HG03097 (cell line): ENCODE results near the gene PPP4R1.
A peak's percentile ranks its signal among the peaks of the same experiment; 100 is the strongest.
"Not testable (repeated sequence)": the region's sequence is repeated elsewhere in the genome, so short reads cannot be mapped to it uniquely, and the experiment has no call there.

Experiments
- ATAC-seq: cut with Tn5 transposase; IDR thresholded peaks from one replicate; pipeline ENCODE4 v1.9.1; 2021; ENCODE audit not compliant: unreplicated experiment, low FRiP score

Gene PPP4R1, protein sequence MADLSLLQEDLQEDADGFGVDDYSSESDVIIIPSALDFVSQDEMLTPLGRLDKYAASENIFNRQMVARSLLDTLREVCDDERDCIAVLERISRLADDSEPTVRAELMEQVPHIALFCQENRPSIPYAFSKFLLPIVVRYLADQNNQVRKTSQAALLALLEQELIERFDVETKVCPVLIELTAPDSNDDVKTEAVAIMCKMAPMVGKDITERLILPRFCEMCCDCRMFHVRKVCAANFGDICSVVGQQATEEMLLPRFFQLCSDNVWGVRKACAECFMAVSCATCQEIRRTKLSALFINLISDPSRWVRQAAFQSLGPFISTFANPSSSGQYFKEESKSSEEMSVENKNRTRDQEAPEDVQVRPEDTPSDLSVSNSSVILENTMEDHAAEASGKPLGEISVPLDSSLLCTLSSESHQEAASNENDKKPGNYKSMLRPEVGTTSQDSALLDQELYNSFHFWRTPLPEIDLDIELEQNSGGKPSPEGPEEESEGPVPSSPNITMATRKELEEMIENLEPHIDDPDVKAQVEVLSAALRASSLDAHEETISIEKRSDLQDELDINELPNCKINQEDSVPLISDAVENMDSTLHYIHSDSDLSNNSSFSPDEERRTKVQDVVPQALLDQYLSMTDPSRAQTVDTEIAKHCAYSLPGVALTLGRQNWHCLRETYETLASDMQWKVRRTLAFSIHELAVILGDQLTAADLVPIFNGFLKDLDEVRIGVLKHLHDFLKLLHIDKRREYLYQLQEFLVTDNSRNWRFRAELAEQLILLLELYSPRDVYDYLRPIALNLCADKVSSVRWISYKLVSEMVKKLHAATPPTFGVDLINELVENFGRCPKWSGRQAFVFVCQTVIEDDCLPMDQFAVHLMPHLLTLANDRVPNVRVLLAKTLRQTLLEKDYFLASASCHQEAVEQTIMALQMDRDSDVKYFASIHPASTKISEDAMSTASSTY

DNA sequence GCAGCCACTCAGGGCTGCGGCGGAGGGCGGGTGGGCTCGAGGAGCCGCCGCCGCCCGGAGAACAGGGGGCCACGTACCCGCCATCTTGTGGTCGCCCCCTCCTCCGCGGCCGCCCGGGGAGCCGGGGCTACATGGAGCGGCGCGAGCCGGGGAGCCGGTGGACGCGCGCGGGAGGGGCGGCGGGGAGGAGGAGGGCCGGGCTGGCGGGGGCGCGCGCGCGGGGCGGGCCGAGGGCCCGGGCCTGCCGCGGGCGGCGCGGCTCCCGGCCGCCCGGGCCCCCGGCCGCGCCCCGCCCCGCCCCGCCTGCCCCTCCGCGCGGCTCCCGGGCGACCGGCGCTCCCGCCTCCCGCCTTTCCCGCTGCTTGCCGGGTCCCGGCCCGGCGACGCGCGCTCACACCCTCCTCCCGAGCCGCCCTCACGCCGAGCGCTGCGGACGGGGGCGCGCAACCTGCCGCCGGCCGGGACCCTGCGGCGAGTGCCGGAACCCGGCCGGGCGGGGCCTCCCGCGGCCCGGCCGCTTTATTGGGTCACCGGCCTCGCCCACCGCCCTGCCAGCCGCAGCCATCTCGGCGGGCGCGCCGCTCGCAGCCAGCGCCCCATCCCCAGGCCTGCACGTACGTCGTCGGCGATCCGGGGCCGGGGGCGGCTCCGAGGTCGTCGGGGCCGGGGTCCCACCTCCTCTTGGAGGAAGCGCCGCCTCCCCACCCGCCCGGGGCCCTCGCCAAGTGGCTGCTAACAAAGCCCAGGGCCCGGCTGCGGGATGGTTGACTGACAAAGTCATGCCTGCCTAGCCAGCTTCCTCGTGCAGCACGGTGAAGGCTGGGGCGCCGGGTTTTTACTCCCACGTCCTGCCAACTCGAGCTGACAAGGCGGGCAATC lies at the start of gene PPP4R1:
PPP4R1 (minus strand) TSS at position 159 of the 879 bp plus-strand sequence; CDS start at position 84, 75 bp downstream.
- ATAC-seq: peak; percentile 59

- no peak for ATAC-seq
These were observed 49.0 kb upstream of the PPP4R1 start for GRCh38 chr18:9663377-9663776.

DNA sequence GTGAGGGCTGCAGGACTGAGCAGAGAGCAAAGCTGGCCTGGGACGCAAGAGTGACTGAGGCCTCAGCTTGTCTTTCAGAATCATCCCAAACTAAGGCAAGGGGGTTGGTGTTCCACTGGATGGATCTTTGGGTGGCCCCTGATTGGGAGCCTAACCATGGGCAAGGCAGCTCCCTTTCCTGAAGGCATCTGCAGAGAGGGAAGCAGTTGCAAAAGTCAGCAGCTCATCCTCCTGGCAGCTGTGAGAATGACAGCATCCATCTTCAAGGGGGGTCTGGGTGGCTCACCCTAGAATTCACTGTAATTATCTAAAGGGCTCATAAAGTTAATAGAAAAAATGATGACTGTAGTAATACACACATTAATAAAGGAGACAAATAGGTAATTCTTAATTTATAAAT lies 47.2 kb upstream of the PPP4R1 start:
- ATAC-seq: no peak

DNA sequence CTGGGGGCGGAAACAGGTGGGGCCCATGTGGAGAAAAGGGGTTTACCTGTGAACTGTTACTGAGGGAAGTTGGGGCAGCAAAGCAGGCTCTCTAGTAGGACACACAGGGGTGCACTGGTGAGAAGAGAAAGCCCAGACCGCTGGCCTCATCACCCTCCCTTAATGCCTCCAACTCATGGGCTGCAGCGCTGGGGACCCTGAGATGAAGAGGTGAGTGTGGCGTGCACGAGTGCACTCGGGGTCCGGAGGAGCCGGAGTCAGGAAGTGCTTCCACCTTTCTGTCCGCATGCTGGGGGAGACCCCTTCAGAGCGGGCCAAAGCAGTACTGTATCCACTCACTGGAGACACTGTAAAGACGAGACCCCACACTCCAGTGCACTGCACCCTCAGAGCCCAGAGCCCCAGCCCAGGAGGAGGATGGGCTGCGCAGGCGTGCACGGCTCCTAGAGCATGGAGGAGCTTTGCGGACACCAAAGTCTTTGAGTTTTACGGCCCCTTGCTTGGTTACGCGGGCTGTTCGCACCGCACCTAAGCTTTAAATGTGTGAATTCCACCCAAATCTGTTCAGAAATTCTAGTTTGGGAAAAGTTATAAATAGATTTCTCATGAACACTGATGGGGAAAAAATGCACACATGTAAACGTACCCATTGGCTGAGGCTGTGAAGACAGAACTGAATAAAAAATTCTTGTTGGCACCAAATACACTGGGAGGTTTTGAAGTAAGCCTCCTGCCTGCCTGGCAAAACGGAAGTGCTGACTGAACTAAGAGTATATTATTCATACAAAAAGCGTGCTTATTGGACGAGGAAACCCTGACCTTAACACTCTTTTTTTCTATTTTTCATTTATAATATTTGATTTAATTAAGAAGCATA lies 45.4 kb upstream of the PPP4R1 start:
- ATAC-seq: no peak

- no peak for ATAC-seq
These were observed 43.8 kb upstream of the PPP4R1 start for GRCh38 chr18:9658087-9658641.

GRCh38 chr18:9655232-9655767 lies 40.9 kb upstream of the PPP4R1 start:
- ATAC-seq: no peak

DNA sequence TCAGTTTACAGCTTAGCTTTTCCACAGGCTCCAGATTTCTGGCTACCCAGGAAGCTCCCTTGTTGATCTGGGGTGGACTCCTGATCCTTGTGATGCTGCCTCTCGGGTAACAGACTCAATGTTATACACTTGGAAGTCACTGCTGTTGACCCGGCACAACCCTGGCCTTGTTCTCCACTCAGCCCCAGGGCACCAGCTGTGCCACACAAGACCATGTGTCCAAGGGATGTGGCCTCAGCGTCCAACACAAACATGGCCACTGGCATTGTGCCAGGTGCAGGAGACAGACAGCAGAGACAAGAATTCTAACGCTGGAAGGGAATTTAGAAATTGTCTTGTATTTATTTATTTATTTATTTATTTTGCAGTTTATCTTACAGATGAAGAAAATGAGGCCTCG lies 39.0 kb upstream of the PPP4R1 start:
- ATAC-seq: no peak

GRCh38 chr18:9649164-9649540 lies 34.8 kb upstream of the PPP4R1 start:
- no peak for ATAC-seq

- ATAC-seq: no peak
These were observed 34.2 kb upstream of the PPP4R1 start for GRCh38 chr18:9648431-9649163.

- ATAC-seq: no peak
These were observed 33.4 kb upstream of the PPP4R1 start for GRCh38 chr18:9647496-9648323.

DNA sequence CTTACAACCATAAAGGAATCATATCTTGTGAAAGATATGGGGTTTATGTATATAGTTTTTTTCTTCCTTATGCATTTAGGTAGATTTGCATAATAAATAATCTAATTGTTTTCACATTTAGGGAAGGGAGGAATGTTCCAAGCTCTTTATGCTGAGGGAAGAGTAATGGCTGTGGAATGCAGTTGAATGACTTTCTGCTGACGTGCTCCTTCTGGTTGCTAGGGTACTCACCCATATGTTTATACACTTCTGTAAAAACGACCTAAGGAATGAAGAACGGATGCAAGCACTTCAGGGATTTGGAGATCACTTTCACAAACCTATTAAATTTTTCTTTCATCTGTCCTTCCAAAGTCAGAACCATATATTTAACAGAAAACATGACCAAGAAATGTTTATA lies 29.2 kb upstream of the PPP4R1 start:
- ATAC-seq: no peak

- ATAC-seq: no peak
These were observed 28.6 kb upstream of the PPP4R1 start for GRCh38 chr18:9642799-9643462.

DNA sequence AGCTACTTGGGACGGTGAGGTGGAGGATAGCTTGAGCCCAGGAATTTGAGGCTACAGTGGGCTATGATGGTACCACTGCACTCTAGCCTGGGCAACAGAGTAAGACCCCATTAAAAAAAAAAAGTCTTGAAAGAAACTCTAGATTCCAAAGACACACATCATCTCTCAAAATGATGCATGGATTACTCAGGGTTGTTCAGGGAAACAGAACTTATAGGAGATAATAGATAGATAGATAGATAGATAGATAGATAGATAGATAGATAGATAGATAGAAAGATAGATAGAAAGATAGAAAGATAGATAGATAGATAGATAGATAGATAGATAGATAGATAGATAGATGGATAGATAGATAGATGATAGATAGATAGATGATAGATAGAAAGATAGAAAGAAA lies 26.7 kb upstream of the PPP4R1 start:
- not testable (repeated sequence) for ATAC-seq

GRCh38 chr18:9638886-9639285 lies 24.5 kb upstream of the PPP4R1 start:
- no peak for ATAC-seq

GRCh38 chr18:9637036-9637767 lies 22.8 kb upstream of the PPP4R1 start:
- no peak for ATAC-seq

- no peak for ATAC-seq
These were observed 20.5 kb upstream of the PPP4R1 start for GRCh38 chr18:9634856-9635255.
